DND-41 (cell line): ENCODE measurements around the gene MND1.
"Not testable (repeated sequence)": the region's sequence is repeated elsewhere in the genome, so short reads cannot be mapped to it uniquely, and the experiment has no call there.

Source experiments
- ATAC-seq: fragments of 200-7000 bp; cut with Tn5 transposase; 3 replicates; pipeline ENCODE4 v1.9.1; 2021; ENCODE audit warnings: low read depth; ENCODE audit not compliant: insufficient read depth
- DNase-seq: peaks from one replicate; pipeline ENCODE4 v3.0.0-alpha.2; 2020
- H2AFZ ChIP-seq: 2 replicates; pipeline ENCODE4 v1.6.0; 2012; ENCODE audit warnings: low read depth, low read length
- H3K27ac ChIP-seq: 2 replicates; pipeline ENCODE4 v1.5.1; 2012; ENCODE audit warnings: low read length, inconsistent platforms
- H3K27me3 ChIP-seq: fragments of 200-600 bp; sonication (generic); 2 replicates; pipeline ENCODE4 v1.6.0; 2012; ENCODE audit warnings: low read length, mild to moderate bottlenecking, inconsistent platforms; ENCODE audit not compliant: insufficient read depth, poor library complexity
- H3K36me3 ChIP-seq: 2 replicates; pipeline ENCODE4 v1.5.1; 2012; ENCODE audit warnings: low read length, inconsistent platforms; ENCODE audit not compliant: insufficient read depth
- H3K4me1 ChIP-seq: 2 replicates; pipeline ENCODE4 v1.5.1; 2012; ENCODE audit warnings: mild to moderate bottlenecking, low read length; ENCODE audit not compliant: insufficient read depth
- H3K4me2 ChIP-seq: 2 replicates; pipeline ENCODE4 v1.6.0; 2012; ENCODE audit warnings: mild to moderate bottlenecking, moderate library complexity, low read length, inconsistent platforms; ENCODE audit not compliant: insufficient read depth
- H3K4me3 ChIP-seq, 2 experiments: fragments of 200-600 bp in 1 of 2; shearing (Covaris generic) in 1 of 2; 2 replicates each; pipeline ENCODE4 v1.5.1; 2012 to 2016; ENCODE audit warnings: inconsistent platforms in 2 of 2, low read length in 2 of 2, mild to moderate bottlenecking in 2 of 2, low read depth in 1 of 2, moderate library complexity in 1 of 2
- H3K79me2 ChIP-seq: 2 replicates; pipeline ENCODE4 v1.6.0; 2012; ENCODE audit warnings: low read length, inconsistent platforms; ENCODE audit not compliant: insufficient read depth
- H3K9ac ChIP-seq: 2 replicates; pipeline ENCODE4 v1.6.0; 2012; ENCODE audit warnings: low read depth, mild to moderate bottlenecking, inconsistent platforms, low read length, moderate library complexity
- H3K9me3 ChIP-seq: 2 replicates; pipeline ENCODE4 v1.5.1; 2012; ENCODE audit warnings: low read length, moderate library complexity, mild to moderate bottlenecking, inconsistent platforms; ENCODE audit not compliant: insufficient read depth, severe bottlenecking
- H4K20me1 ChIP-seq: 2 replicates; pipeline ENCODE4 v1.6.0; 2012; ENCODE audit warnings: low read length; ENCODE audit not compliant: insufficient read depth
- EZH2 ChIP-seq: IDR thresholded peaks from 3 replicates; pipeline ENCODE4 v1.6.1; 2012; ENCODE audit warnings: borderline replicate concordance, low read depth, mild to moderate bottlenecking, moderate library complexity, low read length, inconsistent platforms; ENCODE audit not compliant: severe bottlenecking
- TF ChIP-seq, protein P1 (sequence below): IDR thresholded peaks from 2 replicates; pipeline ENCODE4 v1.5.1; 2012; ENCODE audit warnings: borderline replicate concordance, low read length, moderate library complexity, mild to moderate bottlenecking; ENCODE audit not compliant: poor library complexity, severe bottlenecking; ENCODE audit errors: extremely low read depth

Gene MND1

DNA sequence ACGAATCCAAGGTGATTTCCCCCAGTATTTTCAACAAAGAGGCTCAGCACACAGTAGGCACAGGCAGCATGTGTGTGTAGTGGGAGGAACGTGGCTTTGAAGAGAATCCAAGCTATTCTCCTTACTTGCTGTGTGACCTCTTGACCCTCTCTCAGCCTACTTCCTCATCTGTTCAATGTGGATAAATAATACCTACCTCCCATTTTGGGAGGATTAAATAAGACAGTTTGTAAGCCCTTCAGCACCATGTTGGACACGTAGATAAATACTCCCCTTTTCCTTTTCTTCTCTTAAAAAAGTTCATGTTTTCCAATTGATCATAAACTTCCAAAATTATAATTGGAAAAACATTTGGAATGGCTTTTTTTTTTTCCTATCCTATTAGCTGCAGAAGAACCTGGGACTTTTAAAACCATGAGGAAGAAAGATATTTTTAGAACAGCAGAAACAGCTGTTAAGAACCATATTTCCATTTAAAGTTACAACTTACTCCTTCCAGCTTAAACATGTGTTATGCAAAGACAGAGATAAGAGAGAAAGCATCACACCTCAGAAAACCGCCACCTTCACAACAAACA lies 65.5 kb downstream of the MND1 start:
- ATAC-seq = no peak
- peak overlapping the region; percentile 6; the same call in 1 of the 2 replicates for H3K27ac ChIP-seq
- no peak overlapping the region for H3K4me2 ChIP-seq

DNA sequence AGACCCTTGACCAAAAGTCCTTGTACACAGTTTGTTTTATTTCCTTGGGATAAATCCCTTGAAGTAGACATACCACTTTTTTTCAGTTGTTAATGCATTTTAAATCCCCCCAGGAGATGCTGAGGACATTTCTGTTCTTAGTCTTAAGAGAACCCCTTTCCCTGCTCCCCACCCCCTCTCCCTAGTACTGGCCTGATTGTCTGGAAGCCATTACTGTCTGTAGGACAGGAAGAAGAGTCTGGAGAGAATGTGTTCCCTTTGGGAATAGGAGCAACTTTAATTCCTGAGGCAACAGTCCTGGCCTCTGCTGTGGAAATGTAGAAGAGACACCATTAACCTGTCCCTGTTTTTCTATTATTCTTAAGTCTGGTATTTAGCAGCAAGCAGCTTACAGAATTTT lies 69.4 kb downstream of the MND1 start:
- H3K9me3 ChIP-seq = no peaks in the 10 kb centered on the region
- no peak for TF ChIP-seq EZH2
- TF ChIP-seq, protein P1, sequence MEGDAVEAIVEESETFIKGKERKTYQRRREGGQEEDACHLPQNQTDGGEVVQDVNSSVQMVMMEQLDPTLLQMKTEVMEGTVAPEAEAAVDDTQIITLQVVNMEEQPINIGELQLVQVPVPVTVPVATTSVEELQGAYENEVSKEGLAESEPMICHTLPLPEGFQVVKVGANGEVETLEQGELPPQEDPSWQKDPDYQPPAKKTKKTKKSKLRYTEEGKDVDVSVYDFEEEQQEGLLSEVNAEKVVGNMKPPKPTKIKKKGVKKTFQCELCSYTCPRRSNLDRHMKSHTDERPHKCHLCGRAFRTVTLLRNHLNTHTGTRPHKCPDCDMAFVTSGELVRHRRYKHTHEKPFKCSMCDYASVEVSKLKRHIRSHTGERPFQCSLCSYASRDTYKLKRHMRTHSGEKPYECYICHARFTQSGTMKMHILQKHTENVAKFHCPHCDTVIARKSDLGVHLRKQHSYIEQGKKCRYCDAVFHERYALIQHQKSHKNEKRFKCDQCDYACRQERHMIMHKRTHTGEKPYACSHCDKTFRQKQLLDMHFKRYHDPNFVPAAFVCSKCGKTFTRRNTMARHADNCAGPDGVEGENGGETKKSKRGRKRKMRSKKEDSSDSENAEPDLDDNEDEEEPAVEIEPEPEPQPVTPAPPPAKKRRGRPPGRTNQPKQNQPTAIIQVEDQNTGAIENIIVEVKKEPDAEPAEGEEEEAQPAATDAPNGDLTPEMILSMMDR = no peak
- H3K27me3 ChIP-seq = no peaks in the 10 kb centered on the region
- H3K9ac ChIP-seq = no peak overlapping the region
- H3K36me3 ChIP-seq = peaks cover 57% of the 10 kb centered on the region
- no peak for ATAC-seq
- no peak for DNase-seq
- no peaks in the 10 kb centered on the region for H3K79me2 ChIP-seq
- no peak overlapping the region for H3K4me3 ChIP-seq
- peak overlapping the region; percentile 25; the same call in 1 of the 2 replicates for H3K27ac ChIP-seq
- no peak overlapping the region for H3K4me2 ChIP-seq
- no peak overlapping the region for H2AFZ ChIP-seq
- H4K20me1 ChIP-seq = no peaks in the 10 kb centered on the region
- H3K4me1 ChIP-seq = peaks cover 8% of the 10 kb centered on the region

More for the DNA sequence above, 65.5 kb downstream of the MND1 start:
- Histone ChIP-seq H2AFZ (no peak overlapping the region), H3K36me3 (peaks cover 75% of the 10 kb centered on the region), H3K4me1 (no peaks in the 10 kb centered on the region), H3K9ac (no peak overlapping the region), H4K20me1 (no peaks in the 10 kb centered on the region), H3K27me3 (no peaks in the 10 kb centered on the region), H3K4me3 (no peak overlapping the region), H3K79me2 (peaks cover 4% of the 10 kb centered on the region; the same call in 1 of the 2 replicates), H3K9me3 (no peaks in the 10 kb centered on the region)
- TF ChIP-seq, protein P1 = no peak
- TF ChIP-seq EZH2 = no peak
- DNase-seq = no peak

DNA sequence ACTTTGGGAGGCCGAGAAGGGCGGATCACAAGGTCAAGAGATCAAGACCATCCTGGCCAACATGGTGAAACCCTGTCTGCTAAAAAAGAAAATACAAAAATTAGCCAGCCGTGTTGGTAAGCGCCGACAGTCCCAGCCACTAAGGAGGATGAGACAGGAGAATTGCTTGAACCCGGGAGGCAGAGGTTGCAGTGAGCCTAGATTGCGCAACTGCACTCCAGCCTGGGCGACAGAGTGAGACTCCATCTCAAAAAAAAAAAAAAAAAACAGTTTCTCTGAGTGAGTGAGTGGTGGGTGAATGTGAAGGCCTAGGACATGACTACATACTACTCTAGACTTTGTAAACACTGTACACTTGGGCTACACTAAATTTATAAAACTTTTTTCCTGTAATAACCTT lies 72.0 kb downstream of the MND1 start:
- H3K4me1 ChIP-seq, H3K4me2 ChIP-seq, H3K27me3 ChIP-seq, H3K9ac ChIP-seq, H3K79me2 ChIP-seq, DNase-seq, ATAC-seq, H3K27ac ChIP-seq, H2AFZ ChIP-seq, H3K4me3 ChIP-seq, H3K9me3 ChIP-seq, H4K20me1 ChIP-seq: not testable (repeated sequence)
- H3K36me3 ChIP-seq = peaks cover 39% of the 10 kb centered on the region

DNA sequence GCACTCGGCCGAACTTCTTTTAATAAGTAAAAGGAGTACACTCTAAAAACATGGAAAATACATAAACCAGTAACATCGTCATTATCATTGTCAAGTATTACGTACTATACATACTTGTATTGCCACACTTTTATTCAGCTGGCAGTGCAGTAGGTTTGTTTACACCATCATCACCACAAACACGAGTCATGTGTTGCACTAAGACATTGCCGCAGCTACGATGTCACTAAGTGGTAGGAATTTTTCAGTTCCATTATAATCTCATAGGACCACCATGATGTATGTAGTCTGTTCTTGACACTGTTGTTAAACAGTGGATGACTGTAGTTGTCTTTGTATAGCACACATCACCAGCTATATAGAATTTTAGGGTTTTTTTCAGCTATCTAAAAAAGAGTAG lies 73.6 kb downstream of the MND1 start:
- ATAC-seq = no peak
- DNase-seq = no peak
- Histone ChIP-seq H3K9ac (no peak overlapping the region), H3K36me3 (peaks cover 23% of the 10 kb centered on the region), H3K9me3 (no peaks in the 10 kb centered on the region), H3K4me3 (no peak overlapping the region), H3K79me2 (no peaks in the 10 kb centered on the region), H3K4me2 (no peak overlapping the region), H2AFZ (no peak overlapping the region), H3K27ac (peak overlapping the region; percentile 17), H3K4me1 (peaks cover 17% of the 10 kb centered on the region), H4K20me1 (no peaks in the 10 kb centered on the region), H3K27me3 (no peaks in the 10 kb centered on the region)
- TF ChIP-seq, protein P1 = no peak
- TF ChIP-seq EZH2 = no peak
